IMR-90 (cell line): ENCODE measurements around the gene RMDN3. TPM values are rescaled to one million over a fixed set of nuclear protein-coding genes. Genes with fewer than 3 reads are reported as not detected.

Experiments
- ATAC-seq: fragments of 200-7000 bp; cut with Tn5 transposase; 2 replicates; pipeline ENCODE4 v1.9.1; 2020; ENCODE audit warnings: low read depth, mild to moderate bottlenecking, moderate library complexity
- BruUV-seq: library from RNA; stranded (reverse); fragments of 400-500 nt; replicated peaks from 2 replicates; lab custom pipeline; 2021; lab: Mats Ljungman, UMichigan
- CTCF ChIA-PET: fragments of 300-600 bp; formaldehyde crosslinking; extraction: SDS; loops from one replicate; lab custom pipeline; 2021; ENCODE audit warnings: antibody characterized with exemption; lab: Yijun Ruan, JAX
- POLR2A ChIA-PET: fragments of 300-600 bp; sonication (Branson Sonifier 250); formaldehyde crosslinking; loops from one replicate; lab custom pipeline; 2022; ENCODE audit warnings: antibody characterized with exemption; ENCODE audit not compliant: unreplicated experiment; lab: Charles Lee
- DNase-seq: peaks from one replicate; pipeline ENCODE4 v3.0.0; 2013
- H2AFZ ChIP-seq: replicated peaks from 2 replicates; pipeline ENCODE3; 2013; ENCODE audit warnings: low read length, mild to moderate bottlenecking; ENCODE audit not compliant: poor library complexity
- H2AK5ac ChIP-seq: 2 replicates; pipeline ENCODE4 v1.6.1; 2013; ENCODE audit warnings: low read depth, low read length, inconsistent platforms
- H2AK9ac ChIP-seq: replicated peaks from 2 replicates; pipeline ENCODE3; 2013; ENCODE audit warnings: mild to moderate bottlenecking, low read depth, low read length, moderate library complexity; ENCODE audit not compliant: poor library complexity
- H2BK120ac ChIP-seq: 2 replicates; pipeline ENCODE4 v1.6.1; 2013; ENCODE audit warnings: low read depth, low read length, inconsistent platforms
- H2BK15ac ChIP-seq: 3 replicates; pipeline ENCODE4 v1.6.1; 2013; ENCODE audit warnings: low read depth, low read length, inconsistent platforms
- H2BK20ac ChIP-seq: 2 replicates; pipeline ENCODE4 v1.6.1; 2013; ENCODE audit warnings: low read depth, mild to moderate bottlenecking, inconsistent platforms, low read length, moderate library complexity
- H2BK5ac ChIP-seq: 2 replicates; pipeline ENCODE4 v1.6.1; 2013; ENCODE audit warnings: mild to moderate bottlenecking, low read depth, low read length, inconsistent platforms; ENCODE audit not compliant: poor library complexity, severe bottlenecking
- H3K14ac ChIP-seq: replicated peaks from 2 replicates; pipeline ENCODE4 v1.6.1; 2013; ENCODE audit warnings: low read depth, low read length, inconsistent platforms
- H3K18ac ChIP-seq: 2 replicates; pipeline ENCODE4 v1.6.1; 2013; ENCODE audit warnings: low read depth, low read length, control low read depth
- H3K23ac ChIP-seq: 2 replicates; pipeline ENCODE4 v1.6.1; 2013; ENCODE audit warnings: low read depth, low read length, inconsistent platforms
- H3K27ac ChIP-seq: 2 replicates; pipeline ENCODE4 v1.5.1; 2013; ENCODE audit warnings: mild to moderate bottlenecking, control low read depth, low read length; ENCODE audit not compliant: insufficient read depth
- H3K27me3 ChIP-seq: 2 replicates; pipeline ENCODE4 v1.6.1; 2013; ENCODE audit warnings: low read length; ENCODE audit not compliant: control insufficient read depth, insufficient read depth
- H3K36me3 ChIP-seq: 2 replicates; pipeline ENCODE4 v1.6.1; 2013; ENCODE audit warnings: low read length, mixed read lengths; ENCODE audit not compliant: control insufficient read depth, insufficient read depth
- H3K4ac ChIP-seq: 2 replicates; pipeline ENCODE4 v1.6.1; 2013; ENCODE audit warnings: low read depth, low read length, inconsistent platforms
- H3K4me1 ChIP-seq: 2 replicates; pipeline ENCODE4 v1.6.1; 2013; ENCODE audit warnings: low read length, mixed read lengths; ENCODE audit not compliant: control insufficient read depth, insufficient read depth
- H3K4me2 ChIP-seq: 2 replicates; pipeline ENCODE4 v1.6.1; 2013; ENCODE audit warnings: low read depth, mild to moderate bottlenecking, control low read depth, low read length, moderate library complexity
- H3K4me3 ChIP-seq: 2 replicates; pipeline ENCODE4 v1.5.1; 2013; ENCODE audit warnings: low read depth, mild to moderate bottlenecking, control low read depth, low read length, moderate library complexity; ENCODE audit not compliant: insufficient read depth
- H3K56ac ChIP-seq: 2 replicates; pipeline ENCODE4 v1.6.1; 2013; ENCODE audit warnings: low read length, inconsistent platforms; ENCODE audit not compliant: insufficient read depth; ENCODE audit errors: extremely low read depth
- H3K79me1 ChIP-seq, 2 experiments: 2 replicates each; pipeline ENCODE4 v1.6.1; 2013; ENCODE audit warnings: low read length in 2 of 2, inconsistent platforms in 1 of 2, low read depth in 1 of 2
- H3K9ac ChIP-seq: 2 replicates; pipeline ENCODE4 v1.6.1; 2013; ENCODE audit warnings: low read depth, low read length, control low read depth
- H3K9me1 ChIP-seq: 2 replicates; pipeline ENCODE4 v1.6.1; 2013; ENCODE audit warnings: low read length, inconsistent platforms; ENCODE audit not compliant: insufficient read depth
- H3K9me3 ChIP-seq: 2 replicates; pipeline ENCODE4 v1.6.1; 2013; ENCODE audit warnings: low read length; ENCODE audit not compliant: control insufficient read depth, insufficient read depth
- H4K20me1 ChIP-seq: 2 replicates; pipeline ENCODE4 v1.6.1; 2013; ENCODE audit warnings: low read length, inconsistent platforms; ENCODE audit not compliant: insufficient read depth
- H4K5ac ChIP-seq: 2 replicates; pipeline ENCODE4 v1.6.1; 2013; ENCODE audit warnings: mild to moderate bottlenecking, low read depth, low read length, control low read depth
- H4K8ac ChIP-seq, 2 experiments: 2 replicates each; pipeline ENCODE4 v1.6.1; 2013; ENCODE audit warnings: low read depth in 2 of 2, low read length in 2 of 2, control low read depth in 1 of 2, inconsistent platforms in 1 of 2
- H4K91ac ChIP-seq: 2 replicates; pipeline ENCODE4 v1.6.1; 2013; ENCODE audit warnings: low read depth, low read length, inconsistent platforms; ENCODE audit not compliant: insufficient read depth
- BHLHE40 ChIP-seq: fragments of 150-350 bp; IDR thresholded peaks from 2 replicates; pipeline ENCODE4 v1.6.1; 2016; ENCODE audit warnings: mild to moderate bottlenecking, low read depth, low read length
- CEBPB ChIP-seq: IDR thresholded peaks from 2 replicates; pipeline ENCODE4 v1.6.1; 2012; ENCODE audit warnings: low read depth, low read length, improper control_type of control experiment
- CHD1 ChIP-seq: IDR thresholded peaks from 2 replicates; pipeline ENCODE4 v1.6.1; 2012; ENCODE audit warnings: low read depth, low read length, improper control_type of control experiment
- CTCF ChIP-seq: conservative IDR thresholded peaks from 2 replicates; pipeline ENCODE4 v1.5.1; 2012; ENCODE audit warnings: mild to moderate bottlenecking, low read depth, low read length, improper control_type of control experiment
- FOS ChIP-seq: fragments of 150-350 bp; IDR thresholded peaks from 2 replicates; pipeline ENCODE4 v1.6.1; 2016; ENCODE audit warnings: low read depth, low read length
- MAFK ChIP-seq: IDR thresholded peaks from 2 replicates; pipeline ENCODE4 v1.6.1; 2012; ENCODE audit warnings: low read depth, low read length, improper control_type of control experiment
- MAZ ChIP-seq: IDR thresholded peaks from 2 replicates; pipeline ENCODE4 v1.6.1; 2012; ENCODE audit warnings: low read depth, mild to moderate bottlenecking, low read length, improper control_type of control experiment, moderate library complexity, borderline replicate concordance
- MXI1 ChIP-seq: IDR thresholded peaks from 2 replicates; pipeline ENCODE4 v1.6.1; 2012; ENCODE audit warnings: low read depth, mild to moderate bottlenecking, low read length, moderate library complexity, borderline replicate concordance
- NFE2L2 ChIP-seq: fragments of 150-350 bp; IDR thresholded peaks from 2 replicates; pipeline ENCODE4 v1.6.1; 2016; ENCODE audit warnings: low read depth, mild to moderate bottlenecking, low read length
- POLR2A ChIP-seq: IDR thresholded peaks from 2 replicates; pipeline ENCODE4 v1.6.1; 2012; ENCODE audit warnings: mild to moderate bottlenecking, low read depth, low read length
- RAD21 ChIP-seq: IDR thresholded peaks from 2 replicates; pipeline ENCODE4 v1.6.1; 2012; ENCODE audit warnings: low read length, improper control_type of control experiment
- RCOR1 ChIP-seq: IDR thresholded peaks from 2 replicates; pipeline ENCODE4 v1.6.1; 2012; ENCODE audit warnings: mild to moderate bottlenecking, low read length, improper control_type of control experiment; ENCODE audit not compliant: insufficient replicate concordance
- RFX5 ChIP-seq: IDR thresholded peaks from 2 replicates; pipeline ENCODE4 v1.8.0; 2012; ENCODE audit warnings: low read depth, mild to moderate bottlenecking, low read length, moderate library complexity
- SMC3 ChIP-seq: fragments of 150-350 bp; IDR thresholded peaks from 2 replicates; pipeline ENCODE4 v1.6.1; 2016; ENCODE audit warnings: low read depth, mild to moderate bottlenecking, antibody characterized with exemption, low read length, moderate library complexity
- WGBS, 2 experiments: methylation state at CpG; one replicate each; pipeline versions ENCODE4 v1.1.5 to v1.1.7; 2013; ENCODE audit warnings: missing lambda C conversion rate in 2 of 2; ENCODE audit not compliant: insufficient read length in 1 of 2; ENCODE audit errors: extremely low coverage in 2 of 2; 5-methylcytosine and 5-hydroxymethylcytosine counted together
- dilution Hi-C: fragments of 300-500 bp; cut with HindIII; formaldehyde crosslinking; loops from one replicate; pipeline ENCODE4 v1.14.3; 2018; ENCODE audit warnings: low sequenced_read_pairs; ENCODE audit not compliant: unreplicated experiment
- in situ Hi-C: fragments of 300-500 bp; cut with MboI; formaldehyde crosslinking; loops from 3 replicates; pipeline ENCODE4 v1.14.3; 2019; ENCODE audit warnings: low sequenced_read_pairs, inconsistent platforms, mixed read lengths
- intact Hi-C: fragments of 100-400 bp; cut with micrococcal nuclease; formaldehyde crosslinking; loops from 2 replicates; pipeline ENCODE4 v1.10.0; 2022
- polyA plus RNA-seq, 3 experiments: library from polyadenylated mRNA; depleted of rRNA; stranded (reverse); fragments of >200 nt; gene quantifications; 2 replicates each; pipeline ENCODE4 v1.2.3, GENCODE V29; 2012; ENCODE audit warnings: low replicate concordance in 1 of 3
- total RNA-seq: library from RNA; depleted of rRNA; stranded (reverse); fragments of >200 nt; gene quantifications from 2 replicates; pipeline ENCODE4 v1.2.3, GENCODE V29; 2012
- TF ChIP-seq, protein P1 (sequence below): fragments of 150-350 bp; IDR thresholded peaks from 2 replicates; pipeline ENCODE4 v1.6.1; 2016; ENCODE audit warnings: low read depth, mild to moderate bottlenecking, low read length, moderate library complexity, borderline replicate concordance
- TF ChIP-seq, protein P2 (sequence below): fragments of 150-350 bp; IDR thresholded peaks from 2 replicates; pipeline ENCODE4 v1.6.1; 2017; ENCODE audit warnings: mild to moderate bottlenecking, antibody characterized with exemption, low read length, low read depth

The RMDN3 gene
- total and polyA plus RNA-seq, 2 of the 4 experiments (the other 2 are of a cell fraction) = 14.7 to 25.7 TPM

- POLR2A ChIA-PET = no interaction called here
- Histone ChIP-seq H2AK5ac (no peak overlapping the region), H3K27ac (no peak overlapping the region), H3K79me1 (peaks cover 4 to 11% of the 10 kb centered on the region in 2 experiments), H2BK15ac (no peak overlapping the region), H4K91ac (no peak overlapping the region), H3K36me3 (peaks cover 28% of the 10 kb centered on the region), H2AK9ac (peak overlapping the region; percentile 52), H2BK120ac (no peak overlapping the region), H3K14ac (no peak overlapping the region), H2BK5ac (no peak overlapping the region), H4K8ac (no peak overlapping the region), H3K18ac (no peak overlapping the region), H3K4me1 (peaks cover 3% of the 10 kb centered on the region; the same call in 1 of the 2 replicates), H3K9ac (no peak overlapping the region), H3K27me3 (no peaks in the 10 kb centered on the region), H2AFZ (no peak overlapping the region), H3K56ac (no peak overlapping the region), H4K5ac (no peak overlapping the region), H3K9me3 (no peaks in the 10 kb centered on the region), H4K20me1 (no peaks in the 10 kb centered on the region; the same call in 1 of the 2 replicates), H3K23ac (no peak overlapping the region), H3K4ac (no peak overlapping the region), H3K4me2 (no peak overlapping the region), H2BK20ac (no peak overlapping the region), H3K4me3 (no peak overlapping the region), H3K9me1 (no peaks in the 10 kb centered on the region)
- DNase-seq (peak; percentile 38), ATAC-seq (peak; percentile 56)
- intact Hi-C loops = no loop called here
- dilution Hi-C loops = no loop called here
- no CpG with 5 or more reads among the region's 2 CpGs for WGBS, 2 experiments
- no TSS peak for BruUV-seq
- CTCF ChIA-PET = no interaction called here
- in situ Hi-C loops = no loop called here
- TF ChIP-seq NFE2L2 = no peak
- TF ChIP-seq BHLHE40 = no peak
- TF ChIP-seq RCOR1 = no peak
- TF ChIP-seq POLR2A = no peak
- no peak for TF ChIP-seq MXI1
- TF ChIP-seq, protein P1, sequence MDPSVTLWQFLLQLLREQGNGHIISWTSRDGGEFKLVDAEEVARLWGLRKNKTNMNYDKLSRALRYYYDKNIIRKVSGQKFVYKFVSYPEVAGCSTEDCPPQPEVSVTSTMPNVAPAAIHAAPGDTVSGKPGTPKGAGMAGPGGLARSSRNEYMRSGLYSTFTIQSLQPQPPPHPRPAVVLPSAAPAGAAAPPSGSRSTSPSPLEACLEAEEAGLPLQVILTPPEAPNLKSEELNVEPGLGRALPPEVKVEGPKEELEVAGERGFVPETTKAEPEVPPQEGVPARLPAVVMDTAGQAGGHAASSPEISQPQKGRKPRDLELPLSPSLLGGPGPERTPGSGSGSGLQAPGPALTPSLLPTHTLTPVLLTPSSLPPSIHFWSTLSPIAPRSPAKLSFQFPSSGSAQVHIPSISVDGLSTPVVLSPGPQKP = no peak
- TF ChIP-seq FOS = no peak
- TF ChIP-seq CTCF = no peak
- no peak for TF ChIP-seq RFX5
- no peak for TF ChIP-seq CHD1
- no peak for TF ChIP-seq MAZ
- TF ChIP-seq CEBPB = no peak
- TF ChIP-seq, protein P2, sequence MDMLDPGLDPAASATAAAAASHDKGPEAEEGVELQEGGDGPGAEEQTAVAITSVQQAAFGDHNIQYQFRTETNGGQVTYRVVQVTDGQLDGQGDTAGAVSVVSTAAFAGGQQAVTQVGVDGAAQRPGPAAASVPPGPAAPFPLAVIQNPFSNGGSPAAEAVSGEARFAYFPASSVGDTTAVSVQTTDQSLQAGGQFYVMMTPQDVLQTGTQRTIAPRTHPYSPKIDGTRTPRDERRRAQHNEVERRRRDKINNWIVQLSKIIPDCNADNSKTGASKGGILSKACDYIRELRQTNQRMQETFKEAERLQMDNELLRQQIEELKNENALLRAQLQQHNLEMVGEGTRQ = no peak
- TF ChIP-seq RAD21 = no peak
- no peak for TF ChIP-seq MAFK
- TF ChIP-seq SMC3 = no peak
Measured at GRCh38 chr15:40739047-40739446, 16.0 kb downstream of the RMDN3 start.
